K562 (cell line): ENCODE results near the gene ATF6B. TPM values are rescaled to one million over a fixed set of nuclear protein-coding genes. Genes with fewer than 3 reads are reported as not detected.

Experiments
- ADNP ChIP-seq: fragments of 200-800 bp; sonication (Bioruptor generic); IDR thresholded peaks from 2 replicates; pipeline ENCODE4 v1.6.1; 2016; ENCODE audit warnings: missing genetic modification characterization, missing compliant biosample characterization
- BCL6 ChIP-seq: fragments of 250-450 bp; sonication (Bioruptor Pico); IDR thresholded peaks from 2 replicates; pipeline ENCODE4 v1.4.0; 2020
- BRD9 ChIP-seq: fragments of 450-650 bp; IDR thresholded peaks from 2 replicates; pipeline ENCODE4 v1.6.1; 2018; ENCODE audit warnings: low read depth; ENCODE audit not compliant: partially characterized antibody
- GABPA ChIP-seq: fragments of 200-800 bp; sonication (Bioruptor generic); conservative IDR thresholded peaks from 2 replicates; pipeline ENCODE4 v1.6.1; 2016; ENCODE audit warnings: low read depth, missing genetic modification characterization, missing compliant biosample characterization
- HDAC3 ChIP-seq: fragments of 450-650 bp; IDR thresholded peaks from 2 replicates; pipeline ENCODE4 v1.6.1; 2018; ENCODE audit warnings: borderline replicate concordance, mild to moderate bottlenecking, moderate library complexity; ENCODE audit not compliant: partially characterized antibody
- MCM5 ChIP-seq: fragments of 450-650 bp; IDR thresholded peaks from 2 replicates; pipeline ENCODE4 v1.6.1; 2016; ENCODE audit warnings: low read depth
- MECOM ChIP-seq: fragments of 250-450 bp; sonication (Bioruptor Pico); IDR thresholded peaks from 2 replicates; pipeline ENCODE4 v1.8.0; 2022; ENCODE audit warnings: inconsistent platforms
- NFE2 ChIP-seq: IDR thresholded peaks from 2 replicates; pipeline ENCODE4 v1.6.1; 2014; ENCODE audit warnings: antibody characterized with exemption, low read depth
- POLR3G ChIP-seq: IDR thresholded peaks from 2 replicates; pipeline ENCODE4 v1.6.1; 2011; ENCODE audit not compliant: insufficient read length, insufficient replicate concordance; ENCODE audit errors: extremely low read depth
- SRF ChIP-seq, 2 experiments: fragments of 250-450, 450-650 bp in 1 of 2; sonication (Bioruptor Pico) in 1 of 2; sonication (generic) in 1 of 2; formaldehyde crosslinking; IDR thresholded peaks; 2 replicates each; pipeline versions ENCODE4 v1.5.0 to v1.5.1; 2020 to 2022; ENCODE audit warnings: mild to moderate bottlenecking in 1 of 2, missing genetic modification reagents in 1 of 2
- TARDBP ChIP-seq: fragments of 450-650 bp; IDR thresholded peaks from 2 replicates; pipeline ENCODE4 v1.6.1; 2016
- TEAD4 ChIP-seq, 2 experiments: sonication (generic) in 1 of 2; formaldehyde crosslinking in 1 of 2; IDR thresholded peaks; 2 replicates each; pipeline versions ENCODE4 v1.6.1 to v1.8.0; 2012 to 2022; ENCODE audit warnings: borderline replicate concordance in 1 of 2, inconsistent platforms in 1 of 2, low read length in 1 of 2, mild to moderate bottlenecking in 1 of 2, missing genetic modification reagents in 1 of 2
- ZBTB17 ChIP-seq: fragments of 450-650 bp; formaldehyde crosslinking; IDR thresholded peaks from 2 replicates; pipeline ENCODE4 v1.4.0; 2020; ENCODE audit warnings: mild to moderate bottlenecking
- ZNF143 ChIP-seq: sonication (generic); formaldehyde crosslinking; IDR thresholded peaks from 2 replicates; pipeline ENCODE4 v1.9.0; 2022; ENCODE audit warnings: mild to moderate bottlenecking, missing genetic modification reagents
- ZNF282 ChIP-seq: sonication (generic); formaldehyde crosslinking; IDR thresholded peaks from 2 replicates; pipeline ENCODE4 v1.8.1; 2023; ENCODE audit warnings: missing genetic modification reagents
- polyA plus RNA-seq, 8 experiments: library from polyadenylated mRNA; depleted of rRNA in 4 of 8; stranded (reverse) in 5 of 8; unstranded in 3 of 8; fragments of >200 nt; fragmentation: Nextera tagmentation in 2 of 8; fragmentation: Illumina TruSeq in 1 of 8; extraction: Ambion mirVana in 2 of 8; extraction: Trizol in 1 of 8; gene quantifications; 2 replicates each; pipeline versions ENCODE4 v1.2.1 to v1.2.3, GENCODE V29; 2011 to 2014; ENCODE audit warnings: inconsistent platforms in 1 of 8, missing spikeins in 1 of 8
- total RNA-seq, 7 experiments: library from RNA; depleted of rRNA in 6 of 7; stranded (reverse); fragments of >200 nt in 6 of 7; fragmentation: Illumina TruSeq in 2 of 7; extraction: Trizol in 2 of 7; gene quantifications; 2 replicates each; pipeline versions ENCODE4 v1.2.1 to v1.2.3, GENCODE V29; 2011 to 2021; ENCODE audit warnings: low replicate concordance in 1 of 7
- TF ChIP-seq, protein P1 (sequence below): fragments of 200-600 bp; sonication (generic); IDR thresholded peaks from one replicate; pipeline ENCODE4 v1.6.1; 2012; ENCODE audit warnings: mild to moderate bottlenecking, low read depth, low read length, inconsistent platforms
- TF ChIP-seq, protein P2 (sequence below), 2 experiments: fragments of 450-650 bp in 1 of 2; sonication (generic) in 1 of 2; formaldehyde crosslinking in 1 of 2; IDR thresholded peaks in 1 of 2; conservative IDR thresholded peaks in 1 of 2; 2 replicates each; pipeline versions ENCODE4 v1.6.1 to v1.8.1; 2016 to 2023; ENCODE audit warnings: mild to moderate bottlenecking in 2 of 2, moderate library complexity in 2 of 2, inconsistent platforms in 1 of 2, missing genetic modification reagents in 1 of 2

The ATF6B gene
- total and polyA plus RNA-seq, 9 of the 15 experiments (the other 6 are each of a cell fraction or from before 2014, with no cell fraction given): 20.7 to 131 (median 31.7) TPM

- TF ChIP-seq HDAC3: peak; percentile 78
- peak; percentile 52; the same call in 1 of the 2 replicates for TF ChIP-seq NFE2
- 0 out of 4 replicates have a peak, but pooled peaks of 1 of the 2 experiments have one; percentile 14 for TF ChIP-seq SRF (CRISPR knock-in tag; IDR thresholded peaks at IDR 0.05)
- TF ChIP-seq, protein P1, sequence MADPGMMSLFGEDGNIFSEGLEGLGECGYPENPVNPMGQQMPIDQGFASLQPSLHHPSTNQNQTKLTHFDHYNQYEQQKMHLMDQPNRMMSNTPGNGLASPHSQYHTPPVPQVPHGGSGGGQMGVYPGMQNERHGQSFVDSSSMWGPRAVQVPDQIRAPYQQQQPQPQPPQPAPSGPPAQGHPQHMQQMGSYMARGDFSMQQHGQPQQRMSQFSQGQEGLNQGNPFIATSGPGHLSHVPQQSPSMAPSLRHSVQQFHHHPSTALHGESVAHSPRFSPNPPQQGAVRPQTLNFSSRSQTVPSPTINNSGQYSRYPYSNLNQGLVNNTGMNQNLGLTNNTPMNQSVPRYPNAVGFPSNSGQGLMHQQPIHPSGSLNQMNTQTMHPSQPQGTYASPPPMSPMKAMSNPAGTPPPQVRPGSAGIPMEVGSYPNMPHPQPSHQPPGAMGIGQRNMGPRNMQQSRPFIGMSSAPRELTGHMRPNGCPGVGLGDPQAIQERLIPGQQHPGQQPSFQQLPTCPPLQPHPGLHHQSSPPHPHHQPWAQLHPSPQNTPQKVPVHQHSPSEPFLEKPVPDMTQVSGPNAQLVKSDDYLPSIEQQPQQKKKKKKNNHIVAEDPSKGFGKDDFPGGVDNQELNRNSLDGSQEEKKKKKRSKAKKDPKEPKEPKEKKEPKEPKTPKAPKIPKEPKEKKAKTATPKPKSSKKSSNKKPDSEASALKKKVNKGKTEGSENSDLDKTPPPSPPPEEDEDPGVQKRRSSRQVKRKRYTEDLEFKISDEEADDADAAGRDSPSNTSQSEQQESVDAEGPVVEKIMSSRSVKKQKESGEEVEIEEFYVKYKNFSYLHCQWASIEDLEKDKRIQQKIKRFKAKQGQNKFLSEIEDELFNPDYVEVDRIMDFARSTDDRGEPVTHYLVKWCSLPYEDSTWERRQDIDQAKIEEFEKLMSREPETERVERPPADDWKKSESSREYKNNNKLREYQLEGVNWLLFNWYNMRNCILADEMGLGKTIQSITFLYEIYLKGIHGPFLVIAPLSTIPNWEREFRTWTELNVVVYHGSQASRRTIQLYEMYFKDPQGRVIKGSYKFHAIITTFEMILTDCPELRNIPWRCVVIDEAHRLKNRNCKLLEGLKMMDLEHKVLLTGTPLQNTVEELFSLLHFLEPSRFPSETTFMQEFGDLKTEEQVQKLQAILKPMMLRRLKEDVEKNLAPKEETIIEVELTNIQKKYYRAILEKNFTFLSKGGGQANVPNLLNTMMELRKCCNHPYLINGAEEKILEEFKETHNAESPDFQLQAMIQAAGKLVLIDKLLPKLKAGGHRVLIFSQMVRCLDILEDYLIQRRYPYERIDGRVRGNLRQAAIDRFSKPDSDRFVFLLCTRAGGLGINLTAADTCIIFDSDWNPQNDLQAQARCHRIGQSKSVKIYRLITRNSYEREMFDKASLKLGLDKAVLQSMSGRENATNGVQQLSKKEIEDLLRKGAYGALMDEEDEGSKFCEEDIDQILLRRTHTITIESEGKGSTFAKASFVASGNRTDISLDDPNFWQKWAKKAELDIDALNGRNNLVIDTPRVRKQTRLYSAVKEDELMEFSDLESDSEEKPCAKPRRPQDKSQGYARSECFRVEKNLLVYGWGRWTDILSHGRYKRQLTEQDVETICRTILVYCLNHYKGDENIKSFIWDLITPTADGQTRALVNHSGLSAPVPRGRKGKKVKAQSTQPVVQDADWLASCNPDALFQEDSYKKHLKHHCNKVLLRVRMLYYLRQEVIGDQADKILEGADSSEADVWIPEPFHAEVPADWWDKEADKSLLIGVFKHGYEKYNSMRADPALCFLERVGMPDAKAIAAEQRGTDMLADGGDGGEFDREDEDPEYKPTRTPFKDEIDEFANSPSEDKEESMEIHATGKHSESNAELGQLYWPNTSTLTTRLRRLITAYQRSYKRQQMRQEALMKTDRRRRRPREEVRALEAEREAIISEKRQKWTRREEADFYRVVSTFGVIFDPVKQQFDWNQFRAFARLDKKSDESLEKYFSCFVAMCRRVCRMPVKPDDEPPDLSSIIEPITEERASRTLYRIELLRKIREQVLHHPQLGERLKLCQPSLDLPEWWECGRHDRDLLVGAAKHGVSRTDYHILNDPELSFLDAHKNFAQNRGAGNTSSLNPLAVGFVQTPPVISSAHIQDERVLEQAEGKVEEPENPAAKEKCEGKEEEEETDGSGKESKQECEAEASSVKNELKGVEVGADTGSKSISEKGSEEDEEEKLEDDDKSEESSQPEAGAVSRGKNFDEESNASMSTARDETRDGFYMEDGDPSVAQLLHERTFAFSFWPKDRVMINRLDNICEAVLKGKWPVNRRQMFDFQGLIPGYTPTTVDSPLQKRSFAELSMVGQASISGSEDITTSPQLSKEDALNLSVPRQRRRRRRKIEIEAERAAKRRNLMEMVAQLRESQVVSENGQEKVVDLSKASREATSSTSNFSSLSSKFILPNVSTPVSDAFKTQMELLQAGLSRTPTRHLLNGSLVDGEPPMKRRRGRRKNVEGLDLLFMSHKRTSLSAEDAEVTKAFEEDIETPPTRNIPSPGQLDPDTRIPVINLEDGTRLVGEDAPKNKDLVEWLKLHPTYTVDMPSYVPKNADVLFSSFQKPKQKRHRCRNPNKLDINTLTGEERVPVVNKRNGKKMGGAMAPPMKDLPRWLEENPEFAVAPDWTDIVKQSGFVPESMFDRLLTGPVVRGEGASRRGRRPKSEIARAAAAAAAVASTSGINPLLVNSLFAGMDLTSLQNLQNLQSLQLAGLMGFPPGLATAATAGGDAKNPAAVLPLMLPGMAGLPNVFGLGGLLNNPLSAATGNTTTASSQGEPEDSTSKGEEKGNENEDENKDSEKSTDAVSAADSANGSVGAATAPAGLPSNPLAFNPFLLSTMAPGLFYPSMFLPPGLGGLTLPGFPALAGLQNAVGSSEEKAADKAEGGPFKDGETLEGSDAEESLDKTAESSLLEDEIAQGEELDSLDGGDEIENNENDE: no peak
- TF ChIP-seq, protein P2, sequence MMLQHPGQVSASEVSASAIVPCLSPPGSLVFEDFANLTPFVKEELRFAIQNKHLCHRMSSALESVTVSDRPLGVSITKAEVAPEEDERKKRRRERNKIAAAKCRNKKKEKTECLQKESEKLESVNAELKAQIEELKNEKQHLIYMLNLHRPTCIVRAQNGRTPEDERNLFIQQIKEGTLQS (IDR thresholded peaks at IDR 0.05): no peak
- TF ChIP-seq, protein P2 (CRISPR knock-in tag; conservative IDR thresholded peaks at IDR 0.05): no peak
- TF ChIP-seq ZNF282 (CRISPR knock-in tag): no peak
- no peak; the same call in 1 of the 2 replicates for TF ChIP-seq ADNP (tag)
- TF ChIP-seq BCL6: no peak
- TF ChIP-seq MCM5: no peak
- peak; percentile 88 for TF ChIP-seq ZBTB17 (CRISPR knock-in tag)
- peak; percentile 93 for TF ChIP-seq TEAD4 (IDR thresholded peaks at IDR 0.05; ENCODE audit: low read length)
- no peak for TF ChIP-seq TEAD4 (CRISPR knock-in tag; IDR thresholded peaks at IDR 0.05; ENCODE audit: borderline replicate concordance)
- peak; percentile 50 for TF ChIP-seq GABPA (tag)
- no peak for TF ChIP-seq ZNF143 (CRISPR knock-in tag)
- no peak for TF ChIP-seq BRD9
- TF ChIP-seq POLR3G: no peak
- peak; percentile 3; the same call in 1 of the 2 replicates for TF ChIP-seq MECOM (CRISPR knock-in tag)
- peak; percentile 85; the same call in 1 of the 2 replicates for TF ChIP-seq TARDBP
These were observed 39.8 kb upstream of the ATF6B start (continued) for GRCh38 chr6:32167761-32168262.
